ENCODE measurements around the gene GPHB5.
A peak's percentile ranks its signal among the peaks of the same experiment; 100 is the strongest.
"Not testable (repeated sequence)": the region's sequence is repeated elsewhere in the genome, so short reads cannot be mapped to it uniquely, and the experiment has no call there.

Gene GPHB5, protein sequence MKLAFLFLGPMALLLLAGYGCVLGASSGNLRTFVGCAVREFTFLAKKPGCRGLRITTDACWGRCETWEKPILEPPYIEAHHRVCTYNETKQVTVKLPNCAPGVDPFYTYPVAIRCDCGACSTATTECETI
- total RNA-seq: 0 reads per million in 4 donors

DNA sequence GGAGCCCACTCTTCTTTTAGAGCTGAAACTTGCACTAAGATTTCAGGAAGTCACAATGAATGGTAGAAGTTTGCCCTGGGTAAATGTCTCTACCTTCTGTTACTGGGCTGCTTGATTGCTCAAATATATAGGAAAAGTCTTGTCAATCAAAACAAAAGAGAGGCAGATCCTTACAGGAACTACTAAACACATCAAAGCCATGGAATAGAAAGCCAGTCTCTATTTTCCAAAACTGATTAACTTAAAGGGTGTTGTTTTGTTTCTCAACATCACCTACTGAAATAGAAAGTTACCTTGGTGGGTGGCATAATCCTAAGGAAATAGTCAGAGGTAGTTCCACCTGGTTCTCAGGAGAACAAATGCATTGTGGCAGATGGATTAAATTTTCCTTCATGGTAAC lies at the start of gene GPHB5:
GPHB5 (minus strand) TSS at position 101 of the 400 bp plus-strand sequence. CDS start 1,086 bp downstream, outside the sequence.
- no peak for DNase-seq

DNA sequence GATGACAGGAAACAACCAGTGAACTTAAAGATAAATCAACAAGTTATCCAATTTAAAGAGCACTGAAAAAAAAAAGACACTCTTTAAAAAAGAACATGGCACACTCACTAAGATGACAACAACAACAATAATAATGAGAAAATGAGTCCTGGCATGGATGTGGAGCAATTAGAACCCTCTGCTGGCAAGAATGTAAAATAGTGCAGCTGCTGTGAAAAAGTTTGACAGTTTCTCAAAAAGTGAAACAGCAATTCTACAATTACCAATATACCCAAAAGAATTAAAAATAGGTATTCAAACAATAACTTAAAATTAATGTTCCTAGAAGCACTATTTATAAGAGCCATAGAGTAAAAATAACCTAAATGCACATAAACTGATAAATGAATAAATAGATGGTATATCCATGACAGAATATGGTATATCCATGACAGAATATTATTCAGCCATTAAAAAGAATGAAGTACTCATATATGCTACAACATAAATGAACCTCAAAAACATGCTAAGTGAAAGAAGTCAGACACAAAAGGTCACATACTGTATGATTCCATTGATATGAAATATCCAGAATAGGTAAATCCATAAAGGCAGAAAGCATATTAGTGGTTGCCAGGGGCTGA lies 49.1 kb upstream of the GPHB5 start:
- no peak for DNase-seq

DNA sequence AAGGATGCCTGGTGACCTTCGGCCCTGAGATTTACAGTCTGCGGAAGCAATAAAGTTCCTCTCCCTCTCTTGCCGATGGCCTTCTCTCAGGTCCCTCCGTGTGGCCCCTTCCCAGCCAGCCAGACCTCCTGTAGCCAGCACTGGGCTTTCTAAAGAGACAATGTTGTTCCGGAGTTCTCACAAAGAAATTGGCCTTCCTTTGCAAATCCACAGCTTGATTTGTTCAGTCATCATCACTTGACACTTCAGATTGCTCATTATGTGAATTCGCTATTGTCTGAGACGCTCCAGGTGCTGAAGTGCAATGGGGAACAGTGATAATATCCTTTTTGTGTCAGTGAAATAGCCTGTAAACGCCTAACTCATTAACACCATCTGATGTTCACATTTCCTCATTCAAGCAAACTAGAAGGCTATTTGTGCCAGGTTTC lies 43.7 kb upstream of the GPHB5 start:
- no peak for DNase-seq

DNA sequence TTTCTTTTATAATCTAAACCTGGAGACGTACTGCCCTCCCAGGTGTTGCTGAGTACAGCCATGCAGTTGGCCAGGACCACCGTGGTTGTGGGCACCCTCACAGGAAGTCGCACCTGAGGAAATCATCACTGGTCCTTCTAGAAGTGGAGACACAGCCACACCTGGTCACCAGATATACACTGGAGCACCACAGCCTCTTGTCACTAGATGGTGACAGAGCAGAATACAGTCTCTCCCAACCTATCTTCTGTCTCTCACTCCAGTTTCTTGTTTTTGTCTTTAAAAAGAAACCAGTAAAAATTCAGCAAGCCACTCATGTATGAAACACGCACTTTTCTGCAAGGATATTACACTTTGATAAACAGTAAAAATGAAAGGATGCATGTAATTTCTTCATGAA lies 43.1 kb upstream of the GPHB5 start:
- DNase-seq: no peak

DNA sequence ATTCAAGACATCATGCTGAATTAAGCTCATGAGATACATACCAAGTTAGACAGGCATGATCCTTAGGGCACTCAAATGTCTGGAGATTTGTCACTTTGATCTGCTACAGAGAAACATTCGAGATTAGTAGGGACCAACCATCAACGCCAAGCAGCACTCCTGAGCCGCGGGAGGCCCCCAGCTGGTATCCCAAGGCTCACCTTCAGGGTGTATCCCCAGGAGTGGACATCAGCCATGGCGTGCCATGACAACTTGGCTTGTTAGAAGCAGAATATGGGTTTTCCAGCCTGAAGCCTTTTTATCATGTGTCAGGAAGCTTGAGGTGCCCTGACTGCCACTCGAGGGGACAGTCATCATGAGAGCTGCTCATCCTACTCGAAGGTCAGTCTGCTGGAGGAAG lies 39.1 kb upstream of the GPHB5 start:
- DNase-seq: no peak

DNA sequence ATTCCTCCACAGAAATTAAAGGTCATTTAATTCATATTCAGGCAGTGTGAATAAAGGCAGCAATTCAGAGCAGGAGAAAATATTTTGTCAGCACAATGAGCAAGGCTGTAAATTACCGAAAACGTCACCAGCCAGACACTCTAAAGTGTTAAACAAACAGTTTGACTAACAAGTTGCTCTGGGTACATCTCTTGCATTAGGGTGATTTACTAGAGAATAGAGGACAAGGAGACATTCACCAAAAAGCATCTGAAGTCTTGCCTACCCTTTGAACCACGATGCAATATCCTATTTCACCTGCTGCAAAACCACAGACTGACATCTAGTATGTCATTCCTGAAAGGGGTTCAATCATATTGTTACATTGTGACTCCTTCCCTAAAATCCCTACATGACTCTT lies 27.1 kb upstream of the GPHB5 start:
- no peak for DNase-seq

DNA sequence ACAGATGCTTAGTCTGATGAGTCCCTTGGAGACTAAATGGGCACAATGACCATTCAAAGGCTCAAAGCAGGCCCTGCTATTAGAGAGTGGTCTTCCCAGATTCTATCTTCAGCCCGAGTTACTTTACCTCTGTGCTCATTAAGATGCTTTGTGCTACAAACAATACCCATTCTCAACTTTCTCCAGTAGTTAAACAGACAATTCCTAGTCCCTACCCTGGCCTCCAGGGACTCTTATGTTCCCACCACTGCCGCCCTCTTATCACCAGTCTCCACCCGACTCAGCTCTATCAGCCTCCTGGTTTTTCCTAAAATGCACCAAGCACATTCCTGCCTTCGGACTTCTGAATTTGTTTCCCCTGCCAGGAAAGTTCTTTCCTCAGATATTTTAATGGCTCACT lies 25.6 kb upstream of the GPHB5 start:
- no peak for DNase-seq

DNA sequence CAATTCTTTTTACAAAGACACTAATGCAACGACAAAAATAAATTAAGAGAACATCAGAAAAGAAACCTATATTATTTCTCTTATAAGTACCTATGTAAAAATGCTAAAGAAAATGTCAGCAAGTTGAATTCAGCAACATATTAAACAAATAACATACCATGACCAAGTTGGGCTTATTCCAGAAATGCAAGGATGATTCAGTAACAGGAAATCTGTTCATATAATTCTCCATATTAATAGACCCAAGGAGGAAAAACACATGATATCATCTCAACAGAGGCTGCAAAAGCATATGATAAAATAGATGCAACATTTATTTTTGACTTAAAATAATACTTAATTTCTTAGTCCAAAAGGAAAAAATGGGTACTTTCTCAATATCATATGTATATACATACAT lies 25.1 kb upstream of the GPHB5 start:
- no peak for DNase-seq

DNA sequence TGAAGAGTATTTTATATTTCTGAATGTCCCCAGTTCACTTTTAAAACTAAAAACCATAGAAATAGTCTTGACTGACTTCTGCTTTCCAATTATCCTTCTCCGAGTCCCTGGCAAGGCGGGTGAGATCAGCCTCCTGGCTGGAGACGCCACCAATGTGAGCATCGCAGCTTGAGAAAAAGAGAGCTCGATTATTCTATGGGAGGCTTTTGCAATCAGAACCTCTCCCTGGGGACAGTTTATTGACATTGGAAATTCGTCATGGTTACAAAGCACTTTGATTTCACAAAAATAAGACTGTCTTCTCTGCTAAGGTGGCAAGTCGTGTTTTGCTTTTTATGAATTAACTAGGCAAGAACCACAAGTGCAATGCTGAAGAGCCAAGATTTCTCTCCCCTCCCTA lies 23.6 kb upstream of the GPHB5 start:
- no peak for DNase-seq

DNA sequence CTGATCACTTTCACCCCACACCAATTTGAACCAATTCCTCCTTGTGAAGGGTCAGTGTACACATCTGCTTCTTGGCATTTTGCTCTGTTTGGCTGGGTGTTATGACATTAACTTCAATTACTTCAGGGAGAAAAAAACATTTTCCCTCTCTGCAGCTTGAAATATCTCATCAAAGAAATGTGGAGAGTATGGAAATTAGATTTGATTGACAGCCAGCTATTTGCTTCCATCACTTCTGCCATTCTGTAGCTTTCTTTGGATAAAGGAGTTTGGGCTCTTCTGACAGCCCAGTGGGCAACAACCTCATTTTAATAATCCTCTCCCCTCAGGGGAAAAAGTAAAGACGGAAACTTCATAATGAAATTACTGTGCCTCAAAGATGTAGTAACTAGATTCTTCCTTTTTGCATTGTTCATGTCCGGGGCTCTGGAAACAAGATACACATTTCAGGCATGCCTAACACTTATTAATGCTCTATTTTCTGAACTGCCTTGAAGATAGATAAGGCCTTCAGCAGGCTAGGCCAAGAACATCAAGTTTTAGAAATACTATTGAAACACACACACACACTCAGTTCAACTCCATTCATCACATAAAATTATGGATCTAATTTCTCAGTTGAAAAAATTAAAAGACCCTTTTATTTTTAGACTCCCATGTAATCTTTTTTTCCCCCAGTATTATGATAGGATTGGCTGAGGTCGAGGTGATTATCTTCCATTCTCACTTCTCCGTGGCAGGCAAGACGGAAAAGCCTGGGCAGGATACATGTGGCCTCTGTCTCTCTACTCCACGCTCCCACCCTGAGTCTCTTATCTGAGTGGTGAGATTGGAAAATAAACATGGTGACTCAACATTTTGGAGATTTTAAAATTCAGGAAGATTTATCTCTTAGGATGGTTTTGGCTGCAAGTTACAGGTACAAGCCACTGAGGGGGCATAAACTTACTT lies 10.3 kb upstream of the GPHB5 start:
- no peak for DNase-seq

DNA sequence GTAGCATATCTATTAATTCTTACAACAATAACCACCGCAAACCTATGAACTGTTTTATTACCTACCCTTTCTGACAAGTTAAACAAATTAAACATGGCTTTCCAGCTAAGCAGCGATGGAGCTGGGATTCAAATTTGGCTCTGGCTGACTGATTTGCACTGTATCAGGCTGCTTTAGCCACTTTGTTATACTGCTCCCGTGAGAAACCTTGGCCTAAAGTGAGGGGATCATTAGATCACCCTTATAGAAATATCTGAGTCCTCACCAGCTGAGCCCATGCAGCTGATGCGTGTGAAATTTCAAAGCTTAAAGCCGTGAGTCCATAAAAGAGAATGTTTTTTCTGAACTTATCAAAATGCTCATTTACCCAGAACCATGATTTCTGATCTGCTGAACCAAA lies 8.1 kb upstream of the GPHB5 start:
- no peak for DNase-seq

DNA sequence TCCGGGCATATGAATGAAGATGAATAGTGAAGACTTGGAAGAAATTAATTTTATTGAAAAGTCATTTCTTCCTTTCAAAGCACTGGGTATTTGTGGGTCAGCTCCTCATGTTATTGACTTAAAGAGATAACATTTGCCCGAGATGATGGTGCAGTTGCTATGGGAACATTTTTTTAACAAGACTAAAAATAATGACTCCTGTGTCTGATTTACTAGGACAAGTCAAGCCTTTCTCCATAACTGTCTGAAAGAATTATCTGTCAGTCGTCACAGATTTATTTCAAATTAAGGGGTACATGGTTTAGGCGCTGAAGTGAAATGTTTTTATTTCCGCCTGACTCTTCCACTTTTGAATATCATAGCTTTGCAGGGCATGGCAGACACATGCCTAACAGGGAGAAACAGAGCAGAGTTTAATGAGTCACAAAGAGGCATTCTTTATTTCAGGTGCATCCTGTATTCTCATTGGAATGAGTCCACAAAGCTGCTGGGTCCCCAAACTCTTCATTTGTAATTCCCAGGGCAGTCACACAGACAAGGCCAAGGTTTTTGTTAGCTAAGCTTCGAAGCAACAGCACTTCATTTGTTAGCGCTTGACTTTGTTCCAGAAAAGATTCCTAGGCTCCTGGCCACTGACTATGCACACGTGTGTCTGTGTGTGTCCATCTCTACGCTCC lies 4.3 kb upstream of the GPHB5 start:
- no peak for DNase-seq

DNA sequence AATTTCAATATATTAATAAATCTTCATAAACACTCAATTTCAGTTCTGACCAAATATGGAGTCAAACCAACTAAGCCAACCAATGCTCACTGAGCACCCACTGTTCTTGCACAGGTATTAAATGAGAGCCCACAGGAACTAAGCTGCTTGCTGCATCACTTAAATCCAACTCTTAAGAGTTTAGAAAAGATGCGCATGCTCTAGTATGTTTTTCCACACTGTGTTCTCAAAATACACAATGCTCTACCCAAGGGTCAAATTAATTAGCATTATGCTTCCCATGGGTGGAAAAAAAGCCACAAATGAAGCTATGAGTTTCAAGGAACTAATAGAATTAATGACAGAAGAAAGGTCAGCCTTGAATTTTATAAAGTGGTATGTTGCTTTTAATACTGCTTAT lies 3.7 kb upstream of the GPHB5 start:
- no peak for DNase-seq

DNA sequence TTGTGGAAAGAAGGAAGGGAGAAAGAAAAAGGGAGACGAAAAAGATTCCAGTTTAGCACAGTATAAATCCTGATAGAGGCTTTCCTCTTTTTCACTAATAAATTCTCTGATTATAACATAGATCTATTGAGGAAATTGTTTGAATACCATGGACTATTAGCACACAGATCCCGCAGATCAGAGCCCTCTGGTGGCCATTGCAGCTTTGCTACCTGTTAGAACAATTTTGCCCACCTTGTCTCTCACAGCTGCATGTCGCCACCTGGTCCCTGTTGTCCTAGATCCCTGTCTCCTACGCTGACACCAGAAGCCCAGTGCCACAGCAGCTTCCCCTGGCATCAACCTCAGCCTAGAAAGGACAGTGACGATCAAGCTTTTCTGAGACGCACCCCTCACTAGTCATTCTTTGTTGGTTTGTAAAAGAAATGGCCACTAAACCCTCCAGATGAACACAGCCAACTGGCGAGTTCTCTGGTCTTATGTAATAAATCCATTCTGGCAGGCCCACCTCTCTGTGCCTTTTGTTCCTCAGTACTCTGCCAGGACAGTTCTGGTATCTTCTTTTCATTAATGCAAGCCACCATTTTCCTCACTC lies 9.9 kb downstream of the GPHB5 start:
- no peak for DNase-seq

DNA sequence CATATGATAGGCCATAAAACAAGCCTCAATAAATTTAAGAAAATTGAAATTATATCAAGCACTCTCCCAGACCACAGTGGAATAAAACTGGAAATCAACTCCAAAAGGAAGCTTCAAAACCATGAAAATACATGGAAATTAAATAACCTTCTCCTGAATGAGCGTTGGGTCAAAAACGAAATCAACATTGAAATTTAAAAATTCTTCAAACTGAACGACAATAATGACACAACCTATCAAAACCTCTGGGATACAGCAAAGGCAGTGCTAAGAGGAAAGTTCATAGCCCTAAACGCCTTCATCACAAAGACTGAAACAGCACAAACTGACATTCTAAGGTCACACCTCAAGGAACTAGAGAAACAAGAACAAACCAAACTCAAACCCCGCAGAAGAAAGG lies 14.3 kb downstream of the GPHB5 start:
- not testable (repeated sequence) for DNase-seq

DNA sequence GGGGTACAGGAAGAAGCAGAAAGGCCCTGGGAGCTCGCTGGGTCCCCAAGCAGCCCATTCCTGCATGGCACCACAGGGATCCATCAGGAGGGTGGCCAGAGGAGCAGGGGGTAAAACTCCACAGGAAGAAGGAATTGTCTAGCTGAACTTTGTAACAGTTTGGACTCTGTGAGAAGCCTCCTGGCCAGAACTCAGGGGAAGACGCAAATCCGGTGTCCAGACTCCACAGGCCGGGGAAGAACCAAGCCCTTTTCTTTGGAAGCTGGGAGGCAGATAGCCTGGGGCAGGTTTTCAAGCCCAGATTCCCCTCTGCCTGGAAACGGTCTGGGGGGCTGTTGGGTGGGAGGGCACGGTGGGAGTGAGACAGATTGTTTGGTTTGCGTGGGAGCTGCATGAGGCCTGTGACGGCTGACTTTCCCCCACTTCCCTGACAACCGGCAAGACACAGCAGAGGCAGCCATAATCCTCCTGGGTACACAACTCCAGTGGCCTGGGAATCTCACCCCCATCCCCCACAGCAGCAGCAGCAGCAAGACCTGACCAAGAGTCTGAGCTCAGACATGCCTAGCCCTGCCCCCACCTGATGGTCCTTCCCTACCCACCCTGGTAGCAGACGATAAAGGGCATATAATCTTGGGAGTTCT lies 16.7 kb downstream of the GPHB5 start:
- DNase-seq: no peak

DNA sequence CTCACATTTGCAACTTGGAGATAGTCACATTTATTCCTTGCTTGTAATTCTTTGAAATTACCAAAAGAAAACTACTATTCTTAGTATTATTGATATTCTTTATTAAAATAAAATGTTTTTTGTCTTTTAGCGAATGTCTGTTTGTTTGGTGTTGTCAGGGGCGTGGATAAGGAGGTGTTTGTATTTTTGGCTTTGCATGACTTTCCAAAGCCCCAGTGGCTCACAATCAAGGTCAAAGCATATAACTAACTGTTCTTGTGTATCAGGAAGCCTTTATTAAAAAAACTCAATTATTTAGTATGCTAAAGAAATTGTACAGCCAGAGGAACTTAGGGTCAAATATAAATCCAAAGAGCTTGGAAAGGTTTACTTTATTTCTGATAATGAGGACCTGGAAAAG lies 17.9 kb downstream of the GPHB5 start:
- no peak for DNase-seq

DNA sequence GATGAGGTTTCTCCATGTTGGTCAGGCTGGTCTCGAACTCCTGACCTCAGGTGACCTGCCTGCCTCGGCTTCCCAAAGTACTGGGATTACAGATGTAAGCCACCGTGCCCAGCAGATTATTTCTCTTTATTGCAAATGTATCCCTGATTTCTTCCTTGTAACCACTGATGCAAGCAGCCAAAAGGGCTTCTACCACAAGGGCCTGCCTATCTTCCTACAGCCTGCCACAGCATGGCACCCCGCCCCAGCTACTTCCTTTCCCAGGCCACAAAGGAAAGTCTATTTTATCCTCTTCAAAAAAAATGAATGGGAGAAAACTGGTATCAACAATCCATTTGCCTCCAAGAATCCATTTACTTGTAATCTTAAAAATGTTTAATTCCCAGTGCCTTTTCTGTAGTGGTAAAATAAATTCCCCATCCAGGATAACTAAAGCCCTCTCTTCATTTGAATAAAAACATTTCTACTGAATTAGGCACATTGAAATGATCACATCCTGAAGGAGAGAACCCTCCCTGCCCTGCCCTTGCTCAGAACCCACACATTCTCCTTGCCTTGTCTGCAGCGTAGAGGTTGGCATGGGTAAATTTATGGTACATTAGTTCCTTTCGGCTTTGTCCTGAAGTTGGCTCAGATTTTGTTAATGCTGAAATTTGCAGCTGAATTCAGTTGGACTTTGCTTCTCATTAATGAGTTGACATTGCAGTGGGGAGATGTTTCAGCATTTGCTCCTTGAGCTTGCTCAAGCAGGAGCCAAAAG lies 19.2 kb downstream of the GPHB5 start:
- no peak for DNase-seq

DNA sequence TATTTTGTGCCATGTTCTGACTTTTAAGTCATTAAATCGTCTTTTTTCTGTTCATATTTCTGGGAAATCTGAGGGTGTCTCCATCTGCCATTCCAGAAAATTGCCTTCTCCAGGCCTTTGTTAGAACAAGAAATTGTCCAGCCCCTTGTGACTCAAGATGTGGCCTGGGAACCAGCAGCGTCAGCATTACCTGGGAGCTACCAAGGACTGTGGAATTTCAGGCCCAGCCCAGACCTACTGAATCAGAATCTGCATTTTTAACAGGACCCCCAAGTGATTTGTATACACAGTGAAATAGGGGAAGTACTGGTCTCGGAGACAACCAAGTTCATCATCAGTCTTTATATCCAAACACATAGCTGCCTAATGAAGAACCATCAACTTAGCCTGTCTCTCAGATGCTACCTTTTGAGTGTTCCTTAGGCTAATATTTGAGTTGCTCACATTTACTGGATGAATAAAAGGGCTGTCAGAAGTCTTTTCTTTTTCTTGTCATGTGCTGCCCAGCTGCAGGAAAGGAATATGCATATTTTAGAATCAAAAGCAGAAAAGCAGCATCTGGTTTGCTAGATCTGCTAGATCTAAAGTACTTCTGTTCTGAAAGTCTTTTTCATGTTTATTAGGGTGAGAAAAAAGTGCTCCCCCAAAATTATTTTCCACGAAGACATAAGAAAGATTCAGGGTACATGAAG lies 21.2 kb downstream of the GPHB5 start:
- no peak for DNase-seq

DNA sequence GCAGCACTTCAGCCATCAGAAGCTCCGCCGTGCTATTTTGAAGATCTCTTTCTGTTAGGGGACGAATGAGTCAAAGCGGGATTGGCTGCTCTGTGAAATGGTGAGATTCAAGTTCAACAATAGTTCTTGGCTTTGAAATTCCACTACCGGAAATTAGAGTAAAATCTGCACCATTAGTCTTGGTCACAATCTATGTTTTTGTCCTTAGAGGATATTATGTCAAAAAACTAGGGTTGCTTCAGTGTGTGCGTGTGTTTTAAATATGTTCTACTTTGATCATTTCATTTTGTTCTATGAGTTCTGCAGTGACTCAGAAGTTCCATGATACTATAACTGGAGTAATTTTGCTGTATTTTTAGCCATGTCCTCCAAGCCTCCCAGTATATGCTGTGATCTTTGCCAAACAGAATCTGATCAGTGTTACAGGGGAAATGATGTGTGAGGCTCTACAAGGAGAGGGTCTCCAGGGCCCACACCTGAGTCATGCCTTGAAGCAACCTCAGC lies 22.6 kb downstream of the GPHB5 start:
- DNase-seq: peak in 1 of 5 donors; percentile 49

DNA sequence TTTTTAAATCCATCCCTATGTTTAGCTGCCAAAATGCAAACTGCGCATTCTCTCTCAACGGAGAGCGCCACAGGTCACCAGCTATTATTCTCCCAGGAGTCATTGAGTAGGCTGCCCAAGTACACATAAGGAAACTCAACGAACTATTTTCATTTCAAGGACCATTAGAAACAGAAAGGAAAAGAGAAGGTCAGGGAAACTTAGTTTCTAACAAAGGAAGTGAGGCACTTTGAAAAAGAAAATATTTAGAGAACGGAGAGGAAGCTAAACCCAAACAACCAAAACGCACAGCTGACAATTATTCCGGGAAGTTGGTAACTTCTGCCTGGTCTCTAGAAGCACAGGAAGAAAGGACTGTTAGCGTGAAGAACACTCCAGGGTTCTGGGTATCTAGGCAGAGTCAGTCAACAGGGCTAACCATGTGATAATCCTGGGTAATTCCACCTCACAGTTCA lies 23.5 kb downstream of the GPHB5 start:
- DNase-seq: peak in 1 of 5 donors; percentile 26
